ENCODE data around the gene PHF2. TPM values are rescaled to one million over a fixed set of nuclear protein-coding genes. Genes with fewer than 3 reads are reported as not detected.

Gene PHF2
- total and polyA plus RNA-seq, 10 donors, result 11.2 to 46.2 (median 31.0) TPM

DNA sequence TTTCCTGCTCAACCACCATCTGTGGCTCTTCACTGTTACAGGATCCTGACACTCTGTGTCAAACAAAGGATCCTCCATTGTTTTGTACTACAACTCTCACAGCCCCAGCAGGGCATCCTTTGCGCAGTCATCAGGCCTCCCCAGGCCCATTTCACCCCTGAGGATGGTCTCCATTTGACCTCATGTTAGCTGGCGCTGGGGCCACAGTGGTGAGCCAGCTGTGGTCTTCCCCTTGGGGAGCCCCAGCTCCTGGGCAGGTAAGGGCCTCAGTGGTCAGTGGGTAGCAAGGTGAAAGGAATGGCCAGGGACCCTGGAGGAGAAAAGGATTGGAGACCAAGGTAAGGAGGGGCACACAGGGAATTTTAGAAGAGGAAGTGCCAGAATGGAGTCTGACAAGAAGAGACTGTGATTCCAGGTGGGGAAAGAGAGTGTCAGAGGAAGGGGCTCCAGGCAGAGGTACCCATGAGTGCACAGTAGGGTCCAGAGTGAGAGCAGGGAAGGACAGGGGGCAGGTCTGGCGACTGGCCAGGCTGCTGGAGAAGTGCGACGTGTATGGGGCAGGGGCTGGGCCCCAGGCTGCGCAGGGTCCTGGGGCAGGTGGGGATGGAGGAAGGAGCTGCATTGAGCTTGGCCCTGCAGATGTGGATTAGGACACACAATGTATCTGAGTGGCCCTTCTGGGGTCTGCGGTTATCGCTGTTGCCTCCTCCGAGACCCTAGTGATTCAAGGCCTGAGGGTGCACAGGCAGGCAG, 109.9 kb downstream of the PHF2 start:
- H3K27me3 ChIP-seq (replicated peaks in 1 of 7), result peaks cover 0 to 10% (median 0%) of the 10 kb centered on the region in 7 donors
- WGBS, 5 donors, result 82 to 97% (median 94%) methylated on average over 7 to 9 of the region's 9 CpGs
- intact Hi-C loops (cut with DNase I; ENCODE audit: low total_unique reads), result no loop called here
- no peak overlapping the region for H3K4me3 ChIP-seq
- TF ChIP-seq POLR2A (IDR thresholded peaks at IDR 0.05) (no peak), POLR2AphosphoS5 (IDR thresholded peaks at IDR 0.05) (no peak)
- TF ChIP-seq, protein P1, sequence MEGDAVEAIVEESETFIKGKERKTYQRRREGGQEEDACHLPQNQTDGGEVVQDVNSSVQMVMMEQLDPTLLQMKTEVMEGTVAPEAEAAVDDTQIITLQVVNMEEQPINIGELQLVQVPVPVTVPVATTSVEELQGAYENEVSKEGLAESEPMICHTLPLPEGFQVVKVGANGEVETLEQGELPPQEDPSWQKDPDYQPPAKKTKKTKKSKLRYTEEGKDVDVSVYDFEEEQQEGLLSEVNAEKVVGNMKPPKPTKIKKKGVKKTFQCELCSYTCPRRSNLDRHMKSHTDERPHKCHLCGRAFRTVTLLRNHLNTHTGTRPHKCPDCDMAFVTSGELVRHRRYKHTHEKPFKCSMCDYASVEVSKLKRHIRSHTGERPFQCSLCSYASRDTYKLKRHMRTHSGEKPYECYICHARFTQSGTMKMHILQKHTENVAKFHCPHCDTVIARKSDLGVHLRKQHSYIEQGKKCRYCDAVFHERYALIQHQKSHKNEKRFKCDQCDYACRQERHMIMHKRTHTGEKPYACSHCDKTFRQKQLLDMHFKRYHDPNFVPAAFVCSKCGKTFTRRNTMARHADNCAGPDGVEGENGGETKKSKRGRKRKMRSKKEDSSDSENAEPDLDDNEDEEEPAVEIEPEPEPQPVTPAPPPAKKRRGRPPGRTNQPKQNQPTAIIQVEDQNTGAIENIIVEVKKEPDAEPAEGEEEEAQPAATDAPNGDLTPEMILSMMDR (IDR thresholded peaks at IDR 0.05 in 8 of 11, conservative IDR thresholded peaks at IDR 0.05 in 3 of 11), result no peak
- H3K4me1 ChIP-seq, result peaks cover 0 to 8% (median 2%) of the 10 kb centered on the region in 6 donors
- no peaks in the 10 kb centered on the region for H3K36me3 ChIP-seq
- H3K9me3 ChIP-seq, result peaks cover 6 to 42% (median 34%) of the 10 kb centered on the region in 8 donors
- no peak overlapping the region for H3K27ac ChIP-seq
- peak; percentile 41 for DNase-seq

- H3K36me3 ChIP-seq, result no peaks in the 10 kb centered on the region
- WGBS, 5 donors, result 82 to 90% (median 89%) methylated on average over 3 of the region's 3 CpGs
- H3K27ac ChIP-seq, result no peak overlapping the region
- peaks cover 6 to 47% (median 38%) of the 10 kb centered on the region in 8 donors for H3K9me3 ChIP-seq
- peaks cover 0 to 8% (median under 1%) of the 10 kb centered on the region in 6 donors for H3K4me1 ChIP-seq
- DNase-seq, result peak; percentile 36
- TF ChIP-seq POLR2AphosphoS5 (IDR thresholded peaks at IDR 0.05) (no peak), POLR2A (IDR thresholded peaks at IDR 0.05) (no peak)
- TF ChIP-seq, protein P1 (IDR thresholded peaks at IDR 0.05 in 8 of 11, conservative IDR thresholded peaks at IDR 0.05 in 3 of 11), result no peak
- intact Hi-C loops (cut with DNase I; ENCODE audit: low total_unique reads), result no loop called here
- H3K27me3 ChIP-seq (replicated peaks in 1 of 7), result peaks cover 0 to 10% (median 0%) of the 10 kb centered on the region in 7 donors
- H3K4me3 ChIP-seq, result no peak overlapping the region
Observed at GRCh38 chr9:93686880-93687236, 110.5 kb downstream of the PHF2 start.

DNA sequence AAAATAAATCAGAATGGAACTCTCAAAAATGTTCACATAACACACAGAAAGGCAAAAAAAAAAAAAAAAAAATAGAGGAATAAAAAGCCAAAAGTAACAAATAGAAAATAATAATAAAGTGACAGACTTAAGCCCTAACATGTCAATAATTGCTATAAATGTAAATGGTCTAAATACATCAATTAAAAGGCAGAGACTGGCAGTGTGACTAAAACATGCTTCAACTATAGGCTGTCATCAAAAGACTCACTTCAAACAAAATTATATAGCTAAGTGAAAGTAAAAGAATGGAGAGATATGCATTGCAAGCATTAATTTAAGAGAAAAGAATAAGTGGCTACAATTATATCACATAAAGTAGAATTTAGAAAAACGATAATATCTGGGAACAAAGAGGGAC, 114.2 kb downstream of the PHF2 start:
- DNase-seq, result no peak
- H3K9me3 ChIP-seq, result peaks cover 6 to 48% (median 39%) of the 10 kb centered on the region in 8 donors
- H3K27ac ChIP-seq, result no peak overlapping the region
- WGBS, 5 donors, result 85 to 100% (median 95%) methylated on average over 1 of the region's 1 CpG
- H3K4me3 ChIP-seq, result no peak overlapping the region
- intact Hi-C loops (cut with DNase I; ENCODE audit: low total_unique reads), result no loop called here
- H3K27me3 ChIP-seq (replicated peaks in 1 of 7), result peaks cover 0 to 7% (median 0%) of the 10 kb centered on the region in 7 donors
- TF ChIP-seq POLR2A (IDR thresholded peaks at IDR 0.05), result no peak
- H3K4me1 ChIP-seq, result no peaks in the 10 kb centered on the region
- H3K36me3 ChIP-seq, result no peaks in the 10 kb centered on the region

DNA sequence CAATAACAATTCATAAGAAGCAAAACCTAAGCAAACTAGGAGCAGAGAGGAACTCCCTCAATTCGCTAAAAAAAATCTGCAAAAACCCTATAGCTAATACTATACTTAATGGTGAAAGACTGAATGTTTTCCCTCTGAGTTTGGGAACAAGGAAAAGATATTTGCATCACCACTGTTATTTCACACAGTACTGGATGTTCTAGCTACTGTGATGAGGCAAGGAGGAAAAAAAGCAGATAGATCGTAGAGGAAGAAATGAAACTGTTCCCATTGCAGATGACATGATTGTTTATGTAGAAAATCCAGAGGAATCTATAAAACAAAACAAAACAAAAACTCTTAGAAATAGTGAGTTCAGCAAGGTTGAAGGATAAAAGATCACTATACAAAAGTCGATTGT, 116.7 kb downstream of the PHF2 start:
- 77 to 92% (median 88%) methylated on average over 3 of the region's 3 CpGs for WGBS, 5 donors

More for the DNA sequence above, 116.7 kb downstream of the PHF2 start:
- H3K27me3 ChIP-seq (replicated peaks in 1 of 7), result peaks cover 0 to 4% (median 0%) of the 10 kb centered on the region in 7 donors
- intact Hi-C loops (cut with DNase I; ENCODE audit: low total_unique reads), result no loop called here
- H3K4me1 ChIP-seq, result no peaks in the 10 kb centered on the region
- DNase-seq, result no peak
- TF ChIP-seq POLR2AphosphoS5 (IDR thresholded peaks at IDR 0.05) (no peak), POLR2A (IDR thresholded peaks at IDR 0.05) (no peak)
- TF ChIP-seq, protein P1 (IDR thresholded peaks at IDR 0.05 in 8 of 11, conservative IDR thresholded peaks at IDR 0.05 in 3 of 11), result no peak
- H3K4me3 ChIP-seq, result no peak overlapping the region
- peaks cover 6 to 51% (median 43%) of the 10 kb centered on the region in 8 donors for H3K9me3 ChIP-seq
- H3K36me3 ChIP-seq, result no peaks in the 10 kb centered on the region
- no peak overlapping the region for H3K27ac ChIP-seq

Data from spleen (tissue), 11 donors.